Measurements from ENCODE around the gene FOXO4.

DNA sequence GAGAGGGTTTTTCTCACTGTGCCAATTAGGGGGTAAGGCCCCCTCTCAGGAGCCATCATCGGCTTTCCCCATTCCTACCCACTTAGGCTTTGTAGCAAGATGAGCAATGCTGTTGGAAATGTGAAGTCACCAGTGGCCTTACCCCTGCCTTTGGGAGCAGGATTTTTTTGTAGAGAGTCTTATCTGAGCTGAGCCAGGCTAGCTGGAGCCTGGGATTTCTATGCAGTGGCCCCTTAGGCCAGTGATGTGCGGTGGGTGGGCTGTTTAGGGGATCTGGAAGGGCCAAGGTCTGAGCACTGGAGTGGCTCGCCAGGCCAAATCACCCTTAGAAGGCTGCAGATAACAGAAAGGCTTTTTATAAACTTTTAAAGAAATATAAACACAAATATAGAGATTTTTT lies 6.6 kb downstream of the FOXO4 start:
- TF ChIP-seq EZH2 (IDR thresholded peaks at IDR 0.05; ENCODE audit: low read depth, unreplicated experiment) (no peak), EZH2phosphoT487 (IDR thresholded peaks at IDR 0.05; ENCODE audit: unreplicated experiment) (no peak), POLR2AphosphoS5 (IDR thresholded peaks at IDR 0.05; ENCODE audit: low read depth) (no peak), CREB1 (CRISPR knock-in tag; IDR thresholded peaks at IDR 0.05; ENCODE audit: low read depth) (no peak)
- TF ChIP-seq, protein P1, sequence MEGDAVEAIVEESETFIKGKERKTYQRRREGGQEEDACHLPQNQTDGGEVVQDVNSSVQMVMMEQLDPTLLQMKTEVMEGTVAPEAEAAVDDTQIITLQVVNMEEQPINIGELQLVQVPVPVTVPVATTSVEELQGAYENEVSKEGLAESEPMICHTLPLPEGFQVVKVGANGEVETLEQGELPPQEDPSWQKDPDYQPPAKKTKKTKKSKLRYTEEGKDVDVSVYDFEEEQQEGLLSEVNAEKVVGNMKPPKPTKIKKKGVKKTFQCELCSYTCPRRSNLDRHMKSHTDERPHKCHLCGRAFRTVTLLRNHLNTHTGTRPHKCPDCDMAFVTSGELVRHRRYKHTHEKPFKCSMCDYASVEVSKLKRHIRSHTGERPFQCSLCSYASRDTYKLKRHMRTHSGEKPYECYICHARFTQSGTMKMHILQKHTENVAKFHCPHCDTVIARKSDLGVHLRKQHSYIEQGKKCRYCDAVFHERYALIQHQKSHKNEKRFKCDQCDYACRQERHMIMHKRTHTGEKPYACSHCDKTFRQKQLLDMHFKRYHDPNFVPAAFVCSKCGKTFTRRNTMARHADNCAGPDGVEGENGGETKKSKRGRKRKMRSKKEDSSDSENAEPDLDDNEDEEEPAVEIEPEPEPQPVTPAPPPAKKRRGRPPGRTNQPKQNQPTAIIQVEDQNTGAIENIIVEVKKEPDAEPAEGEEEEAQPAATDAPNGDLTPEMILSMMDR (conservative IDR thresholded peaks at IDR 0.05; ENCODE audit: low read depth in 2 of 2), result no peak
- TF ChIP-seq, protein P2, sequence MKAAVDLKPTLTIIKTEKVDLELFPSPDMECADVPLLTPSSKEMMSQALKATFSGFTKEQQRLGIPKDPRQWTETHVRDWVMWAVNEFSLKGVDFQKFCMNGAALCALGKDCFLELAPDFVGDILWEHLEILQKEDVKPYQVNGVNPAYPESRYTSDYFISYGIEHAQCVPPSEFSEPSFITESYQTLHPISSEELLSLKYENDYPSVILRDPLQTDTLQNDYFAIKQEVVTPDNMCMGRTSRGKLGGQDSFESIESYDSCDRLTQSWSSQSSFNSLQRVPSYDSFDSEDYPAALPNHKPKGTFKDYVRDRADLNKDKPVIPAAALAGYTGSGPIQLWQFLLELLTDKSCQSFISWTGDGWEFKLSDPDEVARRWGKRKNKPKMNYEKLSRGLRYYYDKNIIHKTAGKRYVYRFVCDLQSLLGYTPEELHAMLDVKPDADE (IDR thresholded peaks at IDR 0.05), result no peak
- TF ChIP-seq, protein P3, sequence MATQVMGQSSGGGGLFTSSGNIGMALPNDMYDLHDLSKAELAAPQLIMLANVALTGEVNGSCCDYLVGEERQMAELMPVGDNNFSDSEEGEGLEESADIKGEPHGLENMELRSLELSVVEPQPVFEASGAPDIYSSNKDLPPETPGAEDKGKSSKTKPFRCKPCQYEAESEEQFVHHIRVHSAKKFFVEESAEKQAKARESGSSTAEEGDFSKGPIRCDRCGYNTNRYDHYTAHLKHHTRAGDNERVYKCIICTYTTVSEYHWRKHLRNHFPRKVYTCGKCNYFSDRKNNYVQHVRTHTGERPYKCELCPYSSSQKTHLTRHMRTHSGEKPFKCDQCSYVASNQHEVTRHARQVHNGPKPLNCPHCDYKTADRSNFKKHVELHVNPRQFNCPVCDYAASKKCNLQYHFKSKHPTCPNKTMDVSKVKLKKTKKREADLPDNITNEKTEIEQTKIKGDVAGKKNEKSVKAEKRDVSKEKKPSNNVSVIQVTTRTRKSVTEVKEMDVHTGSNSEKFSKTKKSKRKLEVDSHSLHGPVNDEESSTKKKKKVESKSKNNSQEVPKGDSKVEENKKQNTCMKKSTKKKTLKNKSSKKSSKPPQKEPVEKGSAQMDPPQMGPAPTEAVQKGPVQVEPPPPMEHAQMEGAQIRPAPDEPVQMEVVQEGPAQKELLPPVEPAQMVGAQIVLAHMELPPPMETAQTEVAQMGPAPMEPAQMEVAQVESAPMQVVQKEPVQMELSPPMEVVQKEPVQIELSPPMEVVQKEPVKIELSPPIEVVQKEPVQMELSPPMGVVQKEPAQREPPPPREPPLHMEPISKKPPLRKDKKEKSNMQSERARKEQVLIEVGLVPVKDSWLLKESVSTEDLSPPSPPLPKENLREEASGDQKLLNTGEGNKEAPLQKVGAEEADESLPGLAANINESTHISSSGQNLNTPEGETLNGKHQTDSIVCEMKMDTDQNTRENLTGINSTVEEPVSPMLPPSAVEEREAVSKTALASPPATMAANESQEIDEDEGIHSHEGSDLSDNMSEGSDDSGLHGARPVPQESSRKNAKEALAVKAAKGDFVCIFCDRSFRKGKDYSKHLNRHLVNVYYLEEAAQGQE (IDR thresholded peaks at IDR 0.05; ENCODE audit: unreplicated experiment), result no peak

Data from GM23338 (cell line).